Smooth muscle cell (in vitro differentiated cells): ENCODE measurements around the gene KIF5A. TPM values are rescaled to one million over a fixed set of nuclear protein-coding genes. Genes with fewer than 3 reads are reported as not detected.

Experiments used
- DNase-seq: peaks from one replicate; lab custom pipeline; 2025; ENCODE audit not compliant: unreplicated experiment; lab: John Stamatoyannopoulos, UW
- H2AFZ ChIP-seq: fragments of 200-600 bp; sonication (generic); 2 replicates; pipeline ENCODE4 v1.6.0; 2016; ENCODE audit warnings: antibody characterized with exemption, low read depth, mild to moderate bottlenecking
- H3F3A ChIP-seq: fragments of 200-600 bp; sonication (generic); 2 replicates; pipeline ENCODE4 v1.6.0; 2017; ENCODE audit warnings: antibody characterized with exemption, low read depth
- H3K27ac ChIP-seq: fragments of 200-600 bp; sonication (generic); 2 replicates; pipeline ENCODE4 v1.5.1; 2016; ENCODE audit warnings: low read depth, mild to moderate bottlenecking
- H3K27me3 ChIP-seq: fragments of 200-600 bp; sonication (generic); 2 replicates; pipeline ENCODE4 v1.6.1; 2016; ENCODE audit warnings: low read depth, mild to moderate bottlenecking
- H3K36me3 ChIP-seq: fragments of 200-600 bp; sonication (generic); 2 replicates; pipeline ENCODE4 v1.5.1; 2016; ENCODE audit warnings: low read depth
- H3K4me1 ChIP-seq: fragments of 200-600 bp; sonication (generic); 2 replicates; pipeline ENCODE4 v1.5.1; 2016; ENCODE audit warnings: low read depth
- H3K4me2 ChIP-seq: fragments of 200-600 bp; sonication (generic); 2 replicates; pipeline ENCODE4 v1.6.0; 2016; ENCODE audit warnings: mild to moderate bottlenecking
- H3K4me3 ChIP-seq: fragments of 200-600 bp; sonication (generic); 2 replicates; pipeline ENCODE4 v1.5.1; 2016; ENCODE audit warnings: mild to moderate bottlenecking
- H3K79me2 ChIP-seq: fragments of 200-600 bp; sonication (generic); 2 replicates; pipeline ENCODE4 v1.6.0; 2016; ENCODE audit warnings: low read depth, mild to moderate bottlenecking
- H3K9ac ChIP-seq: fragments of 200-600 bp; sonication (generic); 2 replicates; pipeline ENCODE4 v1.6.0; 2016; ENCODE audit warnings: low read depth
- H3K9me3 ChIP-seq: fragments of 200-600 bp; sonication (generic); replicated peaks from 2 replicates; pipeline ENCODE4 v1.5.1; 2016; ENCODE audit warnings: low read depth
- H4K20me1 ChIP-seq: fragments of 200-600 bp; sonication (generic); 2 replicates; pipeline ENCODE4 v1.6.0; 2016; ENCODE audit warnings: low read depth
- WGBS: methylation state at CpG from one replicate; pipeline ENCODE4 v1.1.7; 2016; ENCODE audit warnings: low lambda C conversion rate; 5-methylcytosine and 5-hydroxymethylcytosine counted together
- polyA plus RNA-seq: library from polyadenylated mRNA; unstranded; fragments of >200 nt; fragmentation: Nextera tagmentation; extraction: Ambion mirVana; gene quantifications from 2 replicates; pipeline ENCODE4 v1.2.1, GENCODE V29; 2016
- total RNA-seq: library from RNA; depleted of rRNA; stranded (reverse); fragments of >200 nt; gene quantifications from 2 replicates; pipeline ENCODE4 v1.2.3, GENCODE V29; 2014
- TF ChIP-seq, protein P1 (sequence below): fragments of 200-600 bp; sonication (generic); IDR thresholded peaks from 2 replicates; pipeline ENCODE4 v1.5.1; 2017; ENCODE audit warnings: borderline replicate concordance, mild to moderate bottlenecking, antibody characterized with exemption; ENCODE audit not compliant: insufficient read depth, poor library complexity, severe bottlenecking

KIF5A gene
- total and polyA plus RNA-seq, 2 experiments from 2014 or later, result 0.34 to 2.8 TPM

DNA sequence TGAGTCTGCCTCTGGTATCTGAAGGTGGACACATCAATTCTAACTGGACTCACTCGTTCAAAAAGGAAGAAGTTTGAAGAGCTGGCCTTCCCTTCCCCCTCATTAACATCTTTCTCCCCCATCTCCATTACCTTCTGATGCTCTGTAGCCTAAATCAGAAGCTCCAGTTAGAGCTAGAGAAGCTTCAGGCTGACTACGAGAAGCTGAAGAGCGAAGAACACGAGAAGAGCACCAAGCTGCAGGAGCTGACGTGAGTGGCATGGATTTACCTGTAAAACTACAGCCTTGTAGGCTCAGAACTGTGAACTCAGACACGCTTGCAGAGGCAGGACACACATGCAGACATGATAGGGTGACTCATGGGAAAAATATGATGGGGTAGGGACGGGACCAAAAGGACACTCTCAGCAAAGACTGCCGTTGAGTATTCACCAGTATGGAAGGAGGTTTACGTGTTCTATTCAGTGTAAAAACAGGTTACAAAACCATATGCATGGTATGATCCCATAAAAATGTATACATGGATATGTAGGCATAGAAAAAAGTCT, 26.8 kb downstream of the KIF5A start:
- Histone ChIP-seq H3K27me3 (no peaks in the 10 kb centered on the region), H3K4me1 (no peaks in the 10 kb centered on the region), H3F3A (no peaks in the 10 kb centered on the region), H4K20me1 (no peaks in the 10 kb centered on the region), H3K9me3 (no peaks in the 10 kb centered on the region), H3K9ac (no peak overlapping the region), H3K79me2 (no peaks in the 10 kb centered on the region), H3K4me2 (no peak overlapping the region), H3K27ac (no peak overlapping the region), H3K4me3 (no peak overlapping the region), H3K36me3 (no peaks in the 10 kb centered on the region), H2AFZ (no peak overlapping the region)
- WGBS, result 82% methylated on average over 9 of the region's 9 CpGs
- DNase-seq, result no peak
- TF ChIP-seq, protein P1, sequence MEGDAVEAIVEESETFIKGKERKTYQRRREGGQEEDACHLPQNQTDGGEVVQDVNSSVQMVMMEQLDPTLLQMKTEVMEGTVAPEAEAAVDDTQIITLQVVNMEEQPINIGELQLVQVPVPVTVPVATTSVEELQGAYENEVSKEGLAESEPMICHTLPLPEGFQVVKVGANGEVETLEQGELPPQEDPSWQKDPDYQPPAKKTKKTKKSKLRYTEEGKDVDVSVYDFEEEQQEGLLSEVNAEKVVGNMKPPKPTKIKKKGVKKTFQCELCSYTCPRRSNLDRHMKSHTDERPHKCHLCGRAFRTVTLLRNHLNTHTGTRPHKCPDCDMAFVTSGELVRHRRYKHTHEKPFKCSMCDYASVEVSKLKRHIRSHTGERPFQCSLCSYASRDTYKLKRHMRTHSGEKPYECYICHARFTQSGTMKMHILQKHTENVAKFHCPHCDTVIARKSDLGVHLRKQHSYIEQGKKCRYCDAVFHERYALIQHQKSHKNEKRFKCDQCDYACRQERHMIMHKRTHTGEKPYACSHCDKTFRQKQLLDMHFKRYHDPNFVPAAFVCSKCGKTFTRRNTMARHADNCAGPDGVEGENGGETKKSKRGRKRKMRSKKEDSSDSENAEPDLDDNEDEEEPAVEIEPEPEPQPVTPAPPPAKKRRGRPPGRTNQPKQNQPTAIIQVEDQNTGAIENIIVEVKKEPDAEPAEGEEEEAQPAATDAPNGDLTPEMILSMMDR, result no peak

DNA sequence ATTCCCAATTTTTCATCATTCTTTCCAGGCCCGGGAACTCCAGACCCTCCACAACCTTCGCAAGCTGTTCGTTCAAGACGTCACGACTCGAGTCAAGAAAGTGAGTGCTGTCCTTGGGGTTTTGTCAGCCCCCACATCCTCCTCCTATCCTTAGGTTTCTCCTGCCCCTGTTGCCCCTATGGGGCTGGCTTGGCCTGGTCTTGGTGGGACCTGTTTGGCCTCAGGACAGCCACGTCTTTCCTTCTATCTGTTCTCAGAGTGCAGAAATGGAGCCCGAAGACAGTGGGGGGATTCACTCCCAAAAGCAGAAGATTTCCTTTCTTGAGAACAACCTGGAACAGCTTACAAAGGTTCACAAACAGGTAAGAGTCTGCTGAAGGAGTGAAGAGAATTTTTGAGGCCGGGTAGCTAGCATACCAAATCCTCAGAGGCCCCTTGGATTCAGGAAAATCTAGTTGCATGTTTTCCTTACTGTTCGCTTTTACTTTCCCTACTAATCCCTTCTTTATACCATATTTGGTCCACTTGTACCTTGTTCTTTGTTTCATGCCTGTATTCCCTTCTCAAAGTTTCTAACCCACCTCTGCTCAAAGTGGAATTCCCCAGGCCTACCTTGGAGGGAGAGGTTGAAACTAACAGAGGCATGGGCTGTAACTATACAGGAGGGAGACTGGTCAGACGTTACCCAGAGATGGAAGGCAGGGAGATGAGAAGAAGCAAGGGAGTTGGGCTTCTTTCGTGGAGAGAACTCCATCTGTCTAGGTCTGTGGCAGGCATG, 28.3 kb downstream of the KIF5A start:
- 94% methylated on average over 12 of the region's 12 CpGs for WGBS
- Histone ChIP-seq H3K9me3 (no peaks in the 10 kb centered on the region), H4K20me1 (no peaks in the 10 kb centered on the region), H3F3A (no peaks in the 10 kb centered on the region), H3K79me2 (no peaks in the 10 kb centered on the region), H3K4me2 (no peak overlapping the region), H3K27me3 (no peaks in the 10 kb centered on the region), H3K4me1 (no peaks in the 10 kb centered on the region), H3K36me3 (no peaks in the 10 kb centered on the region), H3K9ac (no peak overlapping the region), H3K27ac (no peak overlapping the region), H3K4me3 (no peak overlapping the region), H2AFZ (no peak overlapping the region)
- TF ChIP-seq, protein P1, result no peak
- no peak for DNase-seq

DNA sequence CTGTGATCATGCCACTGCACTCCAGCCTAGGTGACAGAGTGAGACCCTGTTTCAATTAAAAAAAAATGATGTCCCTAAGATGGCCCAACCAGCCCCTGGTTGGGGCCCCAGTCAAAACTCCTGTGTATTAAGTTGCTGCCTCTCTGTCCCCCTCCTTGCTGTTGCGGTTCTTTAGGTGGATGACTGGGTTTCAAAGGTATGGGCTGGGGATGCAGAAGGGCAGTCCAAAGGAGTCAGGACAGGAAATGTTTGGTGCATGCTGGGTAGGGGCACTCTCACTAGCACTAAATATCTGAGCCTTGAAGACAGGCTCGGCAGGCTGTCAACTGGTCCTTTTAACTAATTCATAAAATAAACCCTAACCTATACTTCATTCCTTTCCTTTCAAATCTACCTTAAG, 29.2 kb downstream of the KIF5A start:
- Histone ChIP-seq H3K36me3 (no peaks in the 10 kb centered on the region), H3K27ac (no peak overlapping the region), H3F3A (no peaks in the 10 kb centered on the region), H3K27me3 (no peaks in the 10 kb centered on the region), H2AFZ (no peak overlapping the region), H3K9me3 (no peaks in the 10 kb centered on the region), H3K9ac (no peak overlapping the region), H3K4me2 (no peak overlapping the region), H3K4me3 (no peak overlapping the region), H3K4me1 (no peaks in the 10 kb centered on the region), H4K20me1 (no peaks in the 10 kb centered on the region), H3K79me2 (no peaks in the 10 kb centered on the region)
- TF ChIP-seq, protein P1, result no peak
- 92% methylated on average over 2 of the region's 2 CpGs for WGBS
- no peak for DNase-seq
